B cell (primary cell): ENCODE measurements around the gene PNLIPRP2. TPM values are rescaled to one million over a fixed set of nuclear protein-coding genes. Genes with fewer than 3 reads are reported as not detected.

Experiments used
- ATAC-seq: fragments of 200-7000 bp; cut with Tn5 transposase; one replicate; pipeline ENCODE4 v1.10.0; 2021; ENCODE audit warnings: low read depth, mild to moderate bottlenecking, moderate number of reproducible peaks, moderate library complexity
- CTCF ChIA-PET: fragments of 350-600 bp; sonication (Branson Sonifier 250); formaldehyde crosslinking; loops from one replicate; lab custom pipeline; 2021; ENCODE audit warnings: antibody characterized with exemption, inconsistent platforms; lab: Charles Lee
- POLR2A ChIA-PET: fragments of 350-600 bp; sonication (Branson Sonifier 250); formaldehyde crosslinking; loops from one replicate; lab custom pipeline; 2021; ENCODE audit warnings: antibody characterized with exemption; lab: Charles Lee
- DNase-seq: peaks from one replicate; pipeline ENCODE4 v3.0.0; 2013
- H2AFZ ChIP-seq: 2 replicates; pipeline ENCODE4 v1.6.1; 2012; ENCODE audit warnings: mild to moderate bottlenecking, low read depth, low read length; ENCODE audit not compliant: insufficient read depth, poor library complexity, severe bottlenecking
- H3K27ac ChIP-seq, 2 donors: 1 replicate in 1 of 2; 2 replicates in 1 of 2; pipeline ENCODE4 v1.5.1; 2012 to 2013; ENCODE audit warnings: low read length in 2 of 2, mild to moderate bottlenecking in 2 of 2, moderate library complexity in 1 of 2
- H3K27me3 ChIP-seq, 4 experiments: fragments of 200-600 bp in 1 of 4; sonication (generic) in 1 of 4; replicated peaks in 1 of 4; 1 replicate in 2 of 4; 2 replicates in 2 of 4; pipeline versions ENCODE4 v1.6.1 to v1.7.0; 2013 to 2016; ENCODE audit warnings: low read length in 3 of 4, mild to moderate bottlenecking in 2 of 4, mixed read lengths in 1 of 4, moderate library complexity in 1 of 4; ENCODE audit not compliant: insufficient read depth in 4 of 4, control insufficient read depth in 3 of 4; ENCODE audit errors: control extremely low read depth in 1 of 4
- H3K36me3 ChIP-seq, 2 experiments: replicated peaks in 1 of 2; 1 replicate in 1 of 2; 2 replicates in 1 of 2; pipeline versions ENCODE4 v1.6.1 to v1.7.1; 2013; ENCODE audit warnings: low read length in 1 of 2; ENCODE audit not compliant: insufficient read depth in 2 of 2, control insufficient read depth in 1 of 2; ENCODE audit errors: control extremely low read depth in 1 of 2, extremely low read depth in 1 of 2
- H3K4me1 ChIP-seq, 2 donors: fragments of 200-600 bp in 1 of 2; sonication (generic) in 1 of 2; 1 replicate in 1 of 2; 2 replicates in 1 of 2; pipeline versions ENCODE4 v1.5.1 to v1.6.1; 2013 to 2017; ENCODE audit warnings: low read length in 2 of 2; ENCODE audit not compliant: control insufficient read depth in 2 of 2, insufficient read depth in 2 of 2
- H3K4me2 ChIP-seq: replicated peaks from 2 replicates; pipeline ENCODE3; 2012; ENCODE audit warnings: mild to moderate bottlenecking, low read depth, low read length; ENCODE audit not compliant: poor library complexity, severe bottlenecking
- H3K4me3 ChIP-seq, 5 experiments: fragments of 200-600 bp in 1 of 5; sonication (generic) in 1 of 5; 1 replicate in 3 of 5; 2 replicates in 2 of 5; pipeline versions ENCODE4 v1.5.1 to v1.7.0; 2011 to 2016; ENCODE audit warnings: low read length in 4 of 5, mild to moderate bottlenecking in 4 of 5, low read depth in 2 of 5, control low read depth in 1 of 5, moderate library complexity in 1 of 5; ENCODE audit not compliant: insufficient read depth in 1 of 5; ENCODE audit errors: control extremely low read depth in 1 of 5, extremely low read depth in 1 of 5
- H3K79me2 ChIP-seq: fragments of 200-600 bp; sonication (generic); one replicate; pipeline ENCODE4 v1.6.0; 2016; ENCODE audit warnings: low read length; ENCODE audit not compliant: control insufficient read depth, insufficient read depth
- H3K9ac ChIP-seq: fragments of 200-600 bp; sonication (generic); 2 replicates; pipeline ENCODE4 v1.6.1; 2017; ENCODE audit warnings: mild to moderate bottlenecking, low read length, moderate library complexity
- H3K9me3 ChIP-seq, 3 donors: one replicate each; pipeline versions ENCODE4 v1.6.1 to v1.7.1; 2013; ENCODE audit warnings: low read length in 2 of 3; ENCODE audit not compliant: control insufficient read depth in 2 of 3, insufficient read depth in 1 of 3; ENCODE audit errors: control extremely low read depth in 1 of 3
- H4K20me1 ChIP-seq: 2 replicates; pipeline ENCODE4 v1.6.0; 2012; ENCODE audit warnings: mild to moderate bottlenecking, low read length; ENCODE audit not compliant: insufficient read depth, control insufficient read depth, poor library complexity, severe bottlenecking
- H3K27ac Mint-ChIP-seq: one replicate; pipeline ENCODE4 v1.8.0; 2021; ENCODE audit warnings: mixed read lengths
- H3K27me3 Mint-ChIP-seq: one replicate; pipeline ENCODE4 v1.8.0; 2021; ENCODE audit warnings: mixed read lengths
- H3K4me1 Mint-ChIP-seq: one replicate; pipeline ENCODE4 v1.8.0; 2021; ENCODE audit warnings: mixed read lengths
- H3K4me3 Mint-ChIP-seq: one replicate; pipeline ENCODE4 v1.8.0; 2021; ENCODE audit warnings: mixed read lengths
- H3K9me3 Mint-ChIP-seq: one replicate; pipeline ENCODE4 v1.8.0; 2022; ENCODE audit warnings: mixed read lengths; ENCODE audit not compliant: insufficient read depth
- EZH2 ChIP-seq: IDR thresholded peaks from 2 replicates; pipeline ENCODE4 v1.6.1; 2012; ENCODE audit warnings: borderline replicate concordance, low read depth, mild to moderate bottlenecking, moderate library complexity, low read length; ENCODE audit not compliant: insufficient read depth, poor library complexity, severe bottlenecking
- WGBS: methylation state at CpG from one replicate; pipeline ENCODE4 v1.1.5; 2013; ENCODE audit warnings: missing lambda C conversion rate; ENCODE audit not compliant: insufficient coverage; 5-methylcytosine and 5-hydroxymethylcytosine counted together
- intact Hi-C: fragments of 100-400 bp; cut with micrococcal nuclease; formaldehyde crosslinking; loops from one replicate; pipeline ENCODE4 v1.10.0; 2022
- polyA plus RNA-seq: library from polyadenylated mRNA; depleted of rRNA; stranded (reverse); fragments of >200 nt; gene quantifications from 2 replicates; pipeline ENCODE4 v1.2.3, GENCODE V29; 2012
- total RNA-seq, 2 donors: library from RNA; stranded (reverse); fragments of 120-200 nt in 1 of 2; gene quantifications; 1 replicate in 1 of 2; 2 replicates in 1 of 2; pipeline versions ENCODE4 v1.2.3 to v1.2.4, GENCODE V29; 2013 to 2022
- TF ChIP-seq, protein P1 (sequence below): fragments of 200-600 bp; IDR thresholded peaks from one replicate; pipeline ENCODE4 v1.8.0; 2022; ENCODE audit warnings: antibody characterized with exemption, mild to moderate bottlenecking

PNLIPRP2 gene
- total and polyA plus RNA-seq, 2 donors (not counting 1 experiment from before 2014, with no cell fraction given), result not detected

- 52% methylated on average over 3 of the region's 7 CpGs for WGBS
- Mint-ChIP-seq H3K9me3 (no peaks in the 10 kb centered on the region), H3K4me3 (no peak overlapping the region), H3K27ac (no peak overlapping the region), H3K27me3 (peaks cover 13% of the 10 kb centered on the region), H3K4me1 (no peaks in the 10 kb centered on the region)
- no peaks in the 10 kb centered on the region for H3K27me3 ChIP-seq
- TF ChIP-seq EZH2, result no peak
- TF ChIP-seq, protein P1, sequence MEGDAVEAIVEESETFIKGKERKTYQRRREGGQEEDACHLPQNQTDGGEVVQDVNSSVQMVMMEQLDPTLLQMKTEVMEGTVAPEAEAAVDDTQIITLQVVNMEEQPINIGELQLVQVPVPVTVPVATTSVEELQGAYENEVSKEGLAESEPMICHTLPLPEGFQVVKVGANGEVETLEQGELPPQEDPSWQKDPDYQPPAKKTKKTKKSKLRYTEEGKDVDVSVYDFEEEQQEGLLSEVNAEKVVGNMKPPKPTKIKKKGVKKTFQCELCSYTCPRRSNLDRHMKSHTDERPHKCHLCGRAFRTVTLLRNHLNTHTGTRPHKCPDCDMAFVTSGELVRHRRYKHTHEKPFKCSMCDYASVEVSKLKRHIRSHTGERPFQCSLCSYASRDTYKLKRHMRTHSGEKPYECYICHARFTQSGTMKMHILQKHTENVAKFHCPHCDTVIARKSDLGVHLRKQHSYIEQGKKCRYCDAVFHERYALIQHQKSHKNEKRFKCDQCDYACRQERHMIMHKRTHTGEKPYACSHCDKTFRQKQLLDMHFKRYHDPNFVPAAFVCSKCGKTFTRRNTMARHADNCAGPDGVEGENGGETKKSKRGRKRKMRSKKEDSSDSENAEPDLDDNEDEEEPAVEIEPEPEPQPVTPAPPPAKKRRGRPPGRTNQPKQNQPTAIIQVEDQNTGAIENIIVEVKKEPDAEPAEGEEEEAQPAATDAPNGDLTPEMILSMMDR, result no peak
- no peaks in the 10 kb centered on the region for H3K9me3 ChIP-seq
- DNase-seq (no peak), ATAC-seq (no peak)
- no peak overlapping the region for H2AFZ ChIP-seq
- POLR2A ChIA-PET, result no interaction called here
- no peak overlapping the region for H3K4me3 ChIP-seq
- no peaks in the 10 kb centered on the region for H4K20me1 ChIP-seq
- no peaks in the 10 kb centered on the region for H3K79me2 ChIP-seq
- intact Hi-C loops, result no loop called here
- H3K27ac ChIP-seq, result no peak overlapping the region
- CTCF ChIA-PET, result interaction anchor here (0.7 kb wide), 1 partner anchor 10 kb away, joined by 5 read pairs; no protein-coding TSS in a partner anchor
- no peak overlapping the region for H3K4me2 ChIP-seq
- H3K4me1 ChIP-seq, result no peaks in the 10 kb centered on the region
- H3K36me3 ChIP-seq, result no peaks in the 10 kb centered on the region
- H3K9ac ChIP-seq, result no peak overlapping the region
Observed at GRCh38 chr10:116688241-116688711, 67.5 kb downstream of the PNLIPRP2 start.

GRCh38 chr10:116688741-116689495, 68.2 kb downstream of the PNLIPRP2 start:
- POLR2A ChIA-PET, result no interaction called here
- TF ChIP-seq, protein P1, result no peak
- TF ChIP-seq EZH2, result no peak
- Histone ChIP-seq H2AFZ (no peak overlapping the region), H3K27ac (no peak overlapping the region), H3K79me2 (no peaks in the 10 kb centered on the region), H4K20me1 (no peaks in the 10 kb centered on the region), H3K36me3 (no peaks in the 10 kb centered on the region), H3K9ac (no peak overlapping the region), H3K4me3 (no peak overlapping the region), H3K4me1 (no peaks in the 10 kb centered on the region), H3K27me3 (no peaks in the 10 kb centered on the region), H3K4me2 (no peak overlapping the region), H3K9me3 (no peaks in the 10 kb centered on the region)
- intact Hi-C loops, result no loop called here
- H3K4me1 Mint-ChIP-seq, result no peaks in the 10 kb centered on the region
- DNase-seq (no peak), ATAC-seq (no peak)
- H3K27me3 Mint-ChIP-seq, result peaks cover 13% of the 10 kb centered on the region
- no peak overlapping the region for H3K27ac Mint-ChIP-seq
- 92% methylated on average over 3 of the region's 7 CpGs for WGBS
- H3K9me3 Mint-ChIP-seq, result no peaks in the 10 kb centered on the region
- H3K4me3 Mint-ChIP-seq, result no peak overlapping the region
- CTCF ChIA-PET, result interaction anchor here (0.6 to 0.7 kb wide), 2 partner anchors 11 to 98 kb away, joined by 4 to 5 read pairs; no protein-coding TSS in a partner anchor
